C1 segment of cervical spinal cord (tissue), 14 donors: ENCODE measurements around the gene AKAP12.

ENCODE experiments used
- DNase-seq, 14 donors: peaks; one replicate each; lab custom pipeline; 2025; lab: John Stamatoyannopoulos, UW

Gene AKAP12

GRCh38 chr6:151284012-151284411, 44.2 kb downstream of the AKAP12 start:
- no peak for DNase-seq

- DNase-seq: no peak
These were observed 44.8 kb downstream of the AKAP12 start for GRCh38 chr6:151284548-151285017.

- DNase-seq: no peak
These were observed 45.4 kb downstream of the AKAP12 start for GRCh38 chr6:151285122-151285521.

GRCh38 chr6:151286214-151286613, 46.4 kb downstream of the AKAP12 start:
- no peak for DNase-seq

- no peak for DNase-seq
These were observed 49.1 kb downstream of the AKAP12 start for GRCh38 chr6:151288712-151289398.

- no peak for DNase-seq
These were observed 49.7 kb downstream of the AKAP12 start for GRCh38 chr6:151289399-151290007.

- no peak for DNase-seq
These were observed 51.3 kb downstream of the AKAP12 start for GRCh38 chr6:151290877-151291721.

- no peak for DNase-seq
These were observed 51.9 kb downstream of the AKAP12 start for GRCh38 chr6:151291722-151292059.

GRCh38 chr6:151292974-151293687, 53.4 kb downstream of the AKAP12 start:
- no peak for DNase-seq

- no peak for DNase-seq
These were observed 53.9 kb downstream of the AKAP12 start for GRCh38 chr6:151293688-151294016.

- DNase-seq: no peak
These were observed 54.9 kb downstream of the AKAP12 start for GRCh38 chr6:151294561-151295101.

GRCh38 chr6:151297886-151298285, 58.1 kb downstream of the AKAP12 start:
- no peak for DNase-seq

GRCh38 chr6:151299011-151299410, 59.2 kb downstream of the AKAP12 start:
- no peak for DNase-seq

- no peak for DNase-seq
These were observed 60.7 kb downstream of the AKAP12 start for GRCh38 chr6:151300267-151300991.

GRCh38 chr6:151301547-151301946, 61.8 kb downstream of the AKAP12 start:
- no peak for DNase-seq

GRCh38 chr6:151303231-151303630, 63.5 kb downstream of the AKAP12 start:
- peak in 1 of 14 donors; percentile 47 for DNase-seq

- no peak for DNase-seq
These were observed 66.6 kb downstream of the AKAP12 start for GRCh38 chr6:151306269-151306783.

- DNase-seq: no peak
These were observed 67.7 kb downstream of the AKAP12 start for GRCh38 chr6:151307501-151307900.

- no peak for DNase-seq
These were observed 69.9 kb downstream of the AKAP12 start for GRCh38 chr6:151309619-151310018.

- DNase-seq: no peak
These were observed 70.5 kb downstream of the AKAP12 start for GRCh38 chr6:151310279-151310678.
